ENCODE results near the gene SEMA3B.

The SEMA3B gene

DNA sequence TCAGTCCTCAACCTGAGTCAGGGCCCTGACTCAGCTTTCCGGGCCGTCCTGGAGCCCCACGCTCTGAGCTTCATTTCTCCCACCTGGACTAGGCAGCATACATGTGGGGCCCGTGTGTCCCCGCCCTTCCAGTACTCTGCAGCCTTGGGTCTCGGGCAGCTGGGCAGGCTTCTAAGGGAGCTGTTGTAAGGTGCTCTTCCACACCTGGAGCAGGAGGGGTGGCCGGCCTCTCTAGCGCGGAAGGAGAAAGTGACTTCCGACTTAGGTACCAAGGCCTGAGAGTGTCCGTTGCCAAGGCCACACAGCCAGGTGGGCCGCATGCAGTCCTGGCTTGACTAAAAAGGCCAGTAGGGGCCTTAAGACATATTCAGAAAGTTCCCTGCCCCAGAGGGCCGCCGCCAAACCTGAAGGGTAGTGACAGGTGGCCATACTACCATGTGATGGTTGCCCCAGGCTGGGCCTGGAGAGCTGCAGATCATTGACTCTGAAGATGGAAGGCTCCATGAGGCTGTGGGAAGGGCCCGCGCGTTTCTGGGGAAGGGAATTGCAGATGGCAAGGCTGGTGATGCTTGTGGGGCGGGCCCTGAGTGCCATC, 9.4 kb upstream of the SEMA3B start:
- Histone ChIP-seq H3K4me1 (ENCODE audit: low read length) (peaks cover 13% of the 10 kb centered on the region), H3K9me3 (ENCODE audit: insufficient read depth, low read length) (0 out of 2 replicates have a peak, but pooled peaks cover 6% of the 10 kb centered on the region), H3K4me2 (ENCODE audit: low read length) (peak overlapping the region; percentile 96), H3K9ac (ENCODE audit: low read length) (peak overlapping the region; percentile 21; the same call in 1 of the 2 replicates), H3K79me2 (ENCODE audit: low read length) (no peaks in the 10 kb centered on the region), H3K27me3 (ENCODE audit: low read depth, low read length) (no peaks in the 10 kb centered on the region), H3K27ac (ENCODE audit: low read length) (no peak overlapping the region), H2AFZ (ENCODE audit: low read depth, low read length) (no peak overlapping the region), H3K4me3 (ENCODE audit: low read length) (peak overlapping the region; percentile 86), H3K36me3 (replicated peaks; ENCODE audit: low read depth, low read length) (peaks cover 42% of the 10 kb centered on the region), H4K20me1 (ENCODE audit: insufficient read depth, low read length) (peaks cover 9% of the 10 kb centered on the region; the same call in 1 of the 2 replicates)
- TF ChIP-seq EZH2phosphoT487 (IDR thresholded peaks at IDR 0.05; ENCODE audit: low read depth): no peak
- TF ChIP-seq, protein P1, sequence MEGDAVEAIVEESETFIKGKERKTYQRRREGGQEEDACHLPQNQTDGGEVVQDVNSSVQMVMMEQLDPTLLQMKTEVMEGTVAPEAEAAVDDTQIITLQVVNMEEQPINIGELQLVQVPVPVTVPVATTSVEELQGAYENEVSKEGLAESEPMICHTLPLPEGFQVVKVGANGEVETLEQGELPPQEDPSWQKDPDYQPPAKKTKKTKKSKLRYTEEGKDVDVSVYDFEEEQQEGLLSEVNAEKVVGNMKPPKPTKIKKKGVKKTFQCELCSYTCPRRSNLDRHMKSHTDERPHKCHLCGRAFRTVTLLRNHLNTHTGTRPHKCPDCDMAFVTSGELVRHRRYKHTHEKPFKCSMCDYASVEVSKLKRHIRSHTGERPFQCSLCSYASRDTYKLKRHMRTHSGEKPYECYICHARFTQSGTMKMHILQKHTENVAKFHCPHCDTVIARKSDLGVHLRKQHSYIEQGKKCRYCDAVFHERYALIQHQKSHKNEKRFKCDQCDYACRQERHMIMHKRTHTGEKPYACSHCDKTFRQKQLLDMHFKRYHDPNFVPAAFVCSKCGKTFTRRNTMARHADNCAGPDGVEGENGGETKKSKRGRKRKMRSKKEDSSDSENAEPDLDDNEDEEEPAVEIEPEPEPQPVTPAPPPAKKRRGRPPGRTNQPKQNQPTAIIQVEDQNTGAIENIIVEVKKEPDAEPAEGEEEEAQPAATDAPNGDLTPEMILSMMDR (IDR thresholded peaks at IDR 0.05; ENCODE audit: low read depth, low read length): no peak

DNA sequence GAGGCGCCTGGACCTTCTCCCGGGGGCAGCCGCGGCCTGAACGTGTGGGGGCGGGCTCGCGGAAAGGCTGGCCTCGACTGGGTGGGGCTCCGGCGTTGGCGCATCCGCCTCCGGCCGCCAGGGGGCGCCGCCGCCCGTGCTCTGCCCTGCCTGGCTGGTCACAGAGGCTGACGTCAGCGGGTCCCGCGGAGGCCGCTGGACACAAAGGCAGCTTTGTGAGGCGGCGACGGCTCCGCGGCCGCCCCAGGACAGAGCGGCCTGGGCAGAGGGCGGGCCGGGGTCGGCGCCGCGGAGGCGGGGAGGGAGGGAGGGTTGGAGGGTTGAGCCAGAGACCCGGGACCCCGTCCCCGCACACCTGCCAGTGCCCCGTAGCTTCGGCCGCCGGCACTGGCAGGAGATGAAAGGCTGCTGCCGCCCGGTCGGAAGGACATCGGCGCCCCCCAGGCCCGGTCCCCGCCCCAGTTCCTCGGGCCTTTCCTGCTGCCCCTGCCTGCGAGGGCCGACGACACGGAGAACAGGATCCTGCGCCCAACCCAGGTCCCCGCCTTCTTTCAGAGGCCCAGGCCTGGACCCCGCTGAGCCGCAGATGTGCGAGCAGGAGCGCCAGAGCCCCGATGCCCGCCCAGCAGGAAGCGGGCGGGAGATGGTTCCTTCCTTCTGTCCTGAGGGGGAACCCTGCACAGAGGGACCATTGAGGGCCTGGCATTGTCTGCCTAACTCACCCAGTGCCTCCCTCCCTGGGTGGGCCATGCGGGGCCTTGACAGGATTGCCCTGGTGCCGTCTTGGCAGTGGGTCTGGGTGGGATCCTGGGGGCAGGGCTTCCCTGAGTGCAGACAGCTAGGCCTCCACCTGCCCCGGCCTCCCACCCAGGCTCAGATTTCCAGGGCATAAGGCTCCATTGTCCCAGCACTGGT, 8.7 kb upstream of the SEMA3B start:
- H3K4me1 ChIP-seq (ENCODE audit: low read length): peaks cover 13% of the 10 kb centered on the region
- H3K9ac ChIP-seq (ENCODE audit: low read length): peak overlapping the region; percentile 83
- 0 out of 2 replicates have a peak, but pooled peaks cover 2% of the 10 kb centered on the region for H4K20me1 ChIP-seq (ENCODE audit: insufficient read depth, low read length)
- H3K36me3 ChIP-seq (replicated peaks; ENCODE audit: low read depth, low read length): peaks cover 35% of the 10 kb centered on the region
- TF ChIP-seq, protein P1 (IDR thresholded peaks at IDR 0.05; ENCODE audit: low read depth, low read length): peak; percentile 87
- TF ChIP-seq EZH2phosphoT487 (IDR thresholded peaks at IDR 0.05; ENCODE audit: low read depth): no peak
- H3K9me3 ChIP-seq (ENCODE audit: insufficient read depth, low read length): 0 out of 2 replicates have a peak, but pooled peaks cover 6% of the 10 kb centered on the region
- no peaks in the 10 kb centered on the region for H3K27me3 ChIP-seq (ENCODE audit: low read depth, low read length)
- H3K4me3 ChIP-seq (ENCODE audit: low read length): peak overlapping the region; percentile 86
- peak overlapping the region; percentile 28 for H3K27ac ChIP-seq (ENCODE audit: low read length)
- peak overlapping the region; percentile 27; the same call in 1 of the 2 replicates for H2AFZ ChIP-seq (ENCODE audit: low read depth, low read length)
- H3K79me2 ChIP-seq (ENCODE audit: low read length): no peaks in the 10 kb centered on the region
- H3K4me2 ChIP-seq (ENCODE audit: low read length): peak overlapping the region; percentile 96

DNA sequence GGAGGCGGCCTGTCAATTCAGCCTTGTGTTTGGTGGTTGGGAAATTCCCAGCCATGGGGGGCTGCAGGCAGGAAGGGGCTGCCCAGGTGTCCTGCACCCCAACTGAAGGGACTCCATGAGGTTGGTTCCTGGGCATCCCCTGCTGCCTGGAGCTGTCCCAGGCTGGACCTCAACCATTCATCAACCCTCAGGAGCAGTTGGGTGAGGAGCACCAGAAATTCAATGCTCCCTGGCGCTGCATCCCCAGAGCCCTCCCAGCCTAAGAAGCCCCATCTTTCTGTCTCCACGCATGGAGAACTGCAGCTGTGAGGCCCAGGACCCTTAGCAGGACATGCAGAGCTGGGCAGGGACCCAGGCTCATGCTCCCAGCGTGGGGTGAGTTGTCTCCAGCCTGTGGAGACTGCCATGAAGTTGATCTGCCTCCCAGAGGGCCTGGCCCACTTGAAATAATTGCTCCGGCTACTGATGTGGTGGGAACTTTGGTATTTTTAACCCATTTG, 8.0 kb upstream of the SEMA3B start:
- TF ChIP-seq, protein P1 (IDR thresholded peaks at IDR 0.05; ENCODE audit: low read depth, low read length): no peak
- TF ChIP-seq EZH2phosphoT487 (IDR thresholded peaks at IDR 0.05; ENCODE audit: low read depth): no peak
- Histone ChIP-seq H3K79me2 (ENCODE audit: low read length) (no peaks in the 10 kb centered on the region), H3K36me3 (replicated peaks; ENCODE audit: low read depth, low read length) (peaks cover 32% of the 10 kb centered on the region), H3K4me1 (ENCODE audit: low read length) (peaks cover 13% of the 10 kb centered on the region), H4K20me1 (ENCODE audit: insufficient read depth, low read length) (no peaks in the 10 kb centered on the region), H3K4me3 (ENCODE audit: low read length) (peak overlapping the region; percentile 86), H2AFZ (ENCODE audit: low read depth, low read length) (no peak overlapping the region), H3K27ac (ENCODE audit: low read length) (no peak overlapping the region), H3K9ac (ENCODE audit: low read length) (peak overlapping the region; percentile 83), H3K9me3 (ENCODE audit: insufficient read depth, low read length) (0 out of 2 replicates have a peak, but pooled peaks cover 6% of the 10 kb centered on the region), H3K4me2 (ENCODE audit: low read length) (peak overlapping the region; percentile 96), H3K27me3 (ENCODE audit: low read depth, low read length) (0 out of 2 replicates have a peak, but pooled peaks cover under 1% of the 10 kb centered on the region)
